ENCODE results near the gene TRIM39. TPM values are rescaled to one million over a fixed set of nuclear protein-coding genes. Genes with fewer than 3 reads are reported as not detected.

Gene TRIM39
- total and polyA plus RNA-seq, 9 of the 15 experiments (the other 6 are each of a cell fraction or from before 2014, with no cell fraction given) = 5.6 to 17.7 (median 12.8) TPM

DNA sequence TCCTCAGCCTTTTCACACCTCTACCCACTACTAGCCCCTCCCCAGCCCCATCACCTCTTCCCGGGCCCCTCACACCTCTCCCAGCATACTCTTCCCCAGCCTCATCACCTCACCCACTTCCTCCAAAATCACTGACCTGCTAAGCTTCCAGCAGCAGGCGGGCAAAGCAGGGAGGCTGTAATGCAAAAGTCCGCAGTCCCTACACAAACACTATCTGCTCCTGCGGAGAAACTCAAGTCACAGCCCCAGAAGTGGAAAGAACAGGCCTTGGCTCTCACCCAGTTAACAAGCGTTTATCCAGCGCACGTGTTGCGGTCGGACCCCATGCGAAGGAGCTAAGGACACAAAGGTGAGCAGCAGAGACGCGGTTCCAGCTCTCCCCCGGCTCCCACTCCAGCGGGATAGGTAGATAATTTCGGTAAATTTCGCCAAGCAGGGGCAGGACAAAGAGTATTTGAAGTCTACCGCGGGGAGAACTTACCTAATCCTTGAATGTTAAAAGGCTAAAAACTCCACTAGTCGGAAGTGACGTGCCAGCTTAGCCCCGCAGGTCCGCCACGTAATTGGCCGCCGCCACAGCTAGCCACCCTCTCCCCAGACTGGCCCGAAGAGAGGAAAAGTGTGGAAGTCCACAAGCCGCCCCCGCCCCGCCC, 728 bp upstream of the TRIM39 start (continued):
- TF ChIP-seq, protein P1, sequence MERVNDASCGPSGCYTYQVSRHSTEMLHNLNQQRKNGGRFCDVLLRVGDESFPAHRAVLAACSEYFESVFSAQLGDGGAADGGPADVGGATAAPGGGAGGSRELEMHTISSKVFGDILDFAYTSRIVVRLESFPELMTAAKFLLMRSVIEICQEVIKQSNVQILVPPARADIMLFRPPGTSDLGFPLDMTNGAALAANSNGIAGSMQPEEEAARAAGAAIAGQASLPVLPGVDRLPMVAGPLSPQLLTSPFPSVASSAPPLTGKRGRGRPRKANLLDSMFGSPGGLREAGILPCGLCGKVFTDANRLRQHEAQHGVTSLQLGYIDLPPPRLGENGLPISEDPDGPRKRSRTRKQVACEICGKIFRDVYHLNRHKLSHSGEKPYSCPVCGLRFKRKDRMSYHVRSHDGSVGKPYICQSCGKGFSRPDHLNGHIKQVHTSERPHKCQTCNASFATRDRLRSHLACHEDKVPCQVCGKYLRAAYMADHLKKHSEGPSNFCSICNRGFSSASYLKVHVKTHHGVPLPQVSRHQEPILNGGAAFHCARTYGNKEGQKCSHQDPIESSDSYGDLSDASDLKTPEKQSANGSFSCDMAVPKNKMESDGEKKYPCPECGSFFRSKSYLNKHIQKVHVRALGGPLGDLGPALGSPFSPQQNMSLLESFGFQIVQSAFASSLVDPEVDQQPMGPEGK (CRISPR knock-in tag; IDR thresholded peaks at IDR 0.05; ENCODE audit: borderline replicate concordance) = no peak
- TF ChIP-seq LARP7 (IDR thresholded peaks at IDR 0.05) = peak; percentile 88; the same call in 1 of the 2 replicates
- TF ChIP-seq RAD51 (IDR thresholded peaks at IDR 0.05; ENCODE audit: borderline replicate concordance, low read depth) = 0 out of 2 replicates have a peak, but pooled peaks have one; percentile 23
- TF ChIP-seq PHB2 (IDR thresholded peaks at IDR 0.05; ENCODE audit: low read depth) = peak; percentile 57; the same call in 1 of the 2 replicates
- TF ChIP-seq, protein P2, sequence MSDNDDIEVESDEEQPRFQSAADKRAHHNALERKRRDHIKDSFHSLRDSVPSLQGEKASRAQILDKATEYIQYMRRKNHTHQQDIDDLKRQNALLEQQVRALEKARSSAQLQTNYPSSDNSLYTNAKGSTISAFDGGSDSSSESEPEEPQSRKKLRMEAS (CRISPR knock-in tag; IDR thresholded peaks at IDR 0.05) = peak; percentile 95
- 0 out of 2 replicates have a peak, but pooled peaks have one; percentile 69 for TF ChIP-seq TCF7 (IDR thresholded peaks at IDR 0.05; ENCODE audit: borderline replicate concordance)
- TF ChIP-seq, protein P3, sequence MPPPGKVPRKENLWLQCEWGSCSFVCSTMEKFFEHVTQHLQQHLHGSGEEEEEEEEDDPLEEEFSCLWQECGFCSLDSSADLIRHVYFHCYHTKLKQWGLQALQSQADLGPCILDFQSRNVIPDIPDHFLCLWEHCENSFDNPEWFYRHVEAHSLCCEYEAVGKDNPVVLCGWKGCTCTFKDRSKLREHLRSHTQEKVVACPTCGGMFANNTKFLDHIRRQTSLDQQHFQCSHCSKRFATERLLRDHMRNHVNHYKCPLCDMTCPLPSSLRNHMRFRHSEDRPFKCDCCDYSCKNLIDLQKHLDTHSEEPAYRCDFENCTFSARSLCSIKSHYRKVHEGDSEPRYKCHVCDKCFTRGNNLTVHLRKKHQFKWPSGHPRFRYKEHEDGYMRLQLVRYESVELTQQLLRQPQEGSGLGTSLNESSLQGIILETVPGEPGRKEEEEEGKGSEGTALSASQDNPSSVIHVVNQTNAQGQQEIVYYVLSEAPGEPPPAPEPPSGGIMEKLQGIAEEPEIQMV (tag; conservative IDR thresholded peaks at IDR 0.05; ENCODE audit: low read depth) = no peak
- TF ChIP-seq FOXJ2 (tag; IDR thresholded peaks at IDR 0.05) = no peak
- TF ChIP-seq, protein P4, sequence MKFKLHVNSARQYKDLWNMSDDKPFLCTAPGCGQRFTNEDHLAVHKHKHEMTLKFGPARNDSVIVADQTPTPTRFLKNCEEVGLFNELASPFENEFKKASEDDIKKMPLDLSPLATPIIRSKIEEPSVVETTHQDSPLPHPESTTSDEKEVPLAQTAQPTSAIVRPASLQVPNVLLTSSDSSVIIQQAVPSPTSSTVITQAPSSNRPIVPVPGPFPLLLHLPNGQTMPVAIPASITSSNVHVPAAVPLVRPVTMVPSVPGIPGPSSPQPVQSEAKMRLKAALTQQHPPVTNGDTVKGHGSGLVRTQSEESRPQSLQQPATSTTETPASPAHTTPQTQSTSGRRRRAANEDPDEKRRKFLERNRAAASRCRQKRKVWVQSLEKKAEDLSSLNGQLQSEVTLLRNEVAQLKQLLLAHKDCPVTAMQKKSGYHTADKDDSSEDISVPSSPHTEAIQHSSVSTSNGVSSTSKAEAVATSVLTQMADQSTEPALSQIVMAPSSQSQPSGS (CRISPR knock-in tag; IDR thresholded peaks at IDR 0.05) = no peak
- TF ChIP-seq SIN3A (IDR thresholded peaks at IDR 0.05; ENCODE audit: borderline replicate concordance in 2 of 2, control insufficient read depth in 1 of 2, low read depth in 2 of 2, low read length in 2 of 2) = peak in 1 of 2 experiments; percentile 88; a peak in 3 of 4 replicates
- TF ChIP-seq, protein P5, sequence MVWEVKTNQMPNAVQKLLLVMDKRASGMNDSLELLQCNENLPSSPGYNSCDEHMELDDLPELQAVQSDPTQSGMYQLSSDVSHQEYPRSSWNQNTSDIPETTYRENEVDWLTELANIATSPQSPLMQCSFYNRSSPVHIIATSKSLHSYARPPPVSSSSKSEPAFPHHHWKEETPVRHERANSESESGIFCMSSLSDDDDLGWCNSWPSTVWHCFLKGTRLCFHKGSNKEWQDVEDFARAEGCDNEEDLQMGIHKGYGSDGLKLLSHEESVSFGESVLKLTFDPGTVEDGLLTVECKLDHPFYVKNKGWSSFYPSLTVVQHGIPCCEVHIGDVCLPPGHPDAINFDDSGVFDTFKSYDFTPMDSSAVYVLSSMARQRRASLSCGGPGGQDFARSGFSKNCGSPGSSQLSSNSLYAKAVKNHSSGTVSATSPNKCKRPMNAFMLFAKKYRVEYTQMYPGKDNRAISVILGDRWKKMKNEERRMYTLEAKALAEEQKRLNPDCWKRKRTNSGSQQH (CRISPR knock-in tag; IDR thresholded peaks at IDR 0.05) = peak; percentile 85
- TF ChIP-seq, protein P6, sequence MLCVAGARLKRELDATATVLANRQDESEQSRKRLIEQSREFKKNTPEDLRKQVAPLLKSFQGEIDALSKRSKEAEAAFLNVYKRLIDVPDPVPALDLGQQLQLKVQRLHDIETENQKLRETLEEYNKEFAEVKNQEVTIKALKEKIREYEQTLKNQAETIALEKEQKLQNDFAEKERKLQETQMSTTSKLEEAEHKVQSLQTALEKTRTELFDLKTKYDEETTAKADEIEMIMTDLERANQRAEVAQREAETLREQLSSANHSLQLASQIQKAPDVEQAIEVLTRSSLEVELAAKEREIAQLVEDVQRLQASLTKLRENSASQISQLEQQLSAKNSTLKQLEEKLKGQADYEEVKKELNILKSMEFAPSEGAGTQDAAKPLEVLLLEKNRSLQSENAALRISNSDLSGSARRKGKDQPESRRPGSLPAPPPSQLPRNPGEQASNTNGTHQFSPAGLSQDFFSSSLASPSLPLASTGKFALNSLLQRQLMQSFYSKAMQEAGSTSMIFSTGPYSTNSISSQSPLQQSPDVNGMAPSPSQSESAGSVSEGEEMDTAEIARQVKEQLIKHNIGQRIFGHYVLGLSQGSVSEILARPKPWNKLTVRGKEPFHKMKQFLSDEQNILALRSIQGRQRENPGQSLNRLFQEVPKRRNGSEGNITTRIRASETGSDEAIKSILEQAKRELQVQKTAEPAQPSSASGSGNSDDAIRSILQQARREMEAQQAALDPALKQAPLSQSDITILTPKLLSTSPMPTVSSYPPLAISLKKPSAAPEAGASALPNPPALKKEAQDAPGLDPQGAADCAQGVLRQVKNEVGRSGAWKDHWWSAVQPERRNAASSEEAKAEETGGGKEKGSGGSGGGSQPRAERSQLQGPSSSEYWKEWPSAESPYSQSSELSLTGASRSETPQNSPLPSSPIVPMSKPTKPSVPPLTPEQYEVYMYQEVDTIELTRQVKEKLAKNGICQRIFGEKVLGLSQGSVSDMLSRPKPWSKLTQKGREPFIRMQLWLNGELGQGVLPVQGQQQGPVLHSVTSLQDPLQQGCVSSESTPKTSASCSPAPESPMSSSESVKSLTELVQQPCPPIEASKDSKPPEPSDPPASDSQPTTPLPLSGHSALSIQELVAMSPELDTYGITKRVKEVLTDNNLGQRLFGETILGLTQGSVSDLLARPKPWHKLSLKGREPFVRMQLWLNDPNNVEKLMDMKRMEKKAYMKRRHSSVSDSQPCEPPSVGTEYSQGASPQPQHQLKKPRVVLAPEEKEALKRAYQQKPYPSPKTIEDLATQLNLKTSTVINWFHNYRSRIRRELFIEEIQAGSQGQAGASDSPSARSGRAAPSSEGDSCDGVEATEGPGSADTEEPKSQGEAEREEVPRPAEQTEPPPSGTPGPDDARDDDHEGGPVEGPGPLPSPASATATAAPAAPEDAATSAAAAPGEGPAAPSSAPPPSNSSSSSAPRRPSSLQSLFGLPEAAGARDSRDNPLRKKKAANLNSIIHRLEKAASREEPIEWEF (CRISPR knock-in tag; IDR thresholded peaks at IDR 0.05) = no peak
- peak; percentile 79 for TF ChIP-seq BHLHE40 (IDR thresholded peaks at IDR 0.05; ENCODE audit: low read length)
